GM12878 (cell line): ENCODE data around the gene ADCY5. TPM values are rescaled to one million over a fixed set of nuclear protein-coding genes. Genes with fewer than 3 reads are reported as not detected.

ENCODE experiments used
- ATAC-seq: fragments of 200-7000 bp; cut with Tn5 transposase; 3 replicates; pipeline ENCODE4 v1.9.1; 2020; ENCODE audit warnings: mild to moderate bottlenecking, moderate library complexity
- BruUV-seq: library from RNA; stranded (reverse); fragments of 400-500 nt; replicated peaks from 2 replicates; lab custom pipeline; 2021; lab: Mats Ljungman, UMichigan
- CTCF ChIA-PET: fragments of 300-600 bp; sonication (Branson Sonifier 250); formaldehyde crosslinking; extraction: SDS; loops from one replicate; lab custom pipeline; 2021; ENCODE audit warnings: inconsistent platforms; lab: Yijun Ruan, JAX
- POLR2A ChIA-PET: fragments of 350-600 bp; formaldehyde crosslinking; extraction: SDS; loops from one replicate; lab custom pipeline; 2021; ENCODE audit warnings: inconsistent platforms; lab: Charles Lee
- RAD21 ChIA-PET: fragments of 300-600 bp; sonication (Branson Sonifier 250); formaldehyde crosslinking; loops from one replicate; lab custom pipeline; 2023; ENCODE audit warnings: antibody characterized with exemption; ENCODE audit not compliant: unreplicated experiment; lab: Charles Lee
- SMC1A ChIA-PET: fragments of 300-600 bp; sonication (Branson Sonifier 250); formaldehyde crosslinking; loops from one replicate; lab custom pipeline; 2023; ENCODE audit not compliant: unreplicated experiment, uncharacterized antibody; lab: Charles Lee
- DNase-seq: peaks from one replicate; pipeline ENCODE4 v3.0.0-alpha.2; 2011; ENCODE audit warnings: low read depth, low spot score
- FAIRE-seq: peaks from 3 replicates; lab custom pipeline; 2011; peaks lifted over from hg19 to GRCh38; lab: Jason Lieb, UNC
- H2AFZ ChIP-seq: 2 replicates; pipeline ENCODE4 v1.6.0; 2011; ENCODE audit warnings: low read depth, low read length, control low read depth; ENCODE audit not compliant: control insufficient read depth
- H3K27ac ChIP-seq: 2 replicates; pipeline ENCODE4 v1.5.1; 2011; ENCODE audit warnings: control low read depth; ENCODE audit not compliant: control insufficient read depth, insufficient read depth
- H3K27me3 ChIP-seq, 2 experiments: replicated peaks in 1 of 2; 2 replicates each; pipeline versions ENCODE4 v1.6.0 to v1.6.1; 2011; ENCODE audit warnings: low read length in 1 of 2; ENCODE audit not compliant: control insufficient read depth in 2 of 2, insufficient read depth in 2 of 2
- H3K36me3 ChIP-seq, 2 experiments: 2 replicates each; pipeline ENCODE4 v1.5.1; 2011; ENCODE audit warnings: low read length in 1 of 2; ENCODE audit not compliant: control insufficient read depth in 2 of 2, insufficient read depth in 2 of 2
- H3K4me1 ChIP-seq: 2 replicates; pipeline ENCODE4 v1.6.1; 2011; ENCODE audit warnings: mild to moderate bottlenecking, low read length, moderate library complexity, mixed read lengths; ENCODE audit not compliant: control insufficient read depth, insufficient read depth
- H3K4me2 ChIP-seq: 2 replicates; pipeline ENCODE4 v1.6.0; 2011; ENCODE audit warnings: control low read depth; ENCODE audit not compliant: control insufficient read depth, insufficient read depth
- H3K4me3 ChIP-seq: fragments of 200-600 bp; sonication (generic); 2 replicates; pipeline ENCODE4 v1.5.1; 2016
- H3K79me2 ChIP-seq: 2 replicates; pipeline ENCODE4 v1.6.0; 2011; ENCODE audit warnings: low read length; ENCODE audit not compliant: control insufficient read depth, insufficient read depth
- H3K9ac ChIP-seq: 2 replicates; pipeline ENCODE4 v1.8.0; 2011; ENCODE audit warnings: low read length, control low read depth, mixed read lengths; ENCODE audit not compliant: control insufficient read depth, insufficient read depth
- H3K9me3 ChIP-seq: replicated peaks from 3 replicates; pipeline ENCODE4 v1.5.1; 2011; ENCODE audit warnings: mild to moderate bottlenecking, low read length; ENCODE audit not compliant: control insufficient read depth, insufficient read depth
- H4K20me1 ChIP-seq: 2 replicates; pipeline ENCODE4 v1.6.0; 2011; ENCODE audit not compliant: control insufficient read depth, insufficient read depth
- CBFB ChIP-seq: IDR thresholded peaks from 2 replicates; pipeline ENCODE4 v1.6.1; 2016; ENCODE audit warnings: antibody characterized with exemption, low read depth
- HDAC6 ChIP-seq: fragments of 200-600 bp; sonication (generic); IDR thresholded peaks from one replicate; pipeline ENCODE4 v1.8.0; 2017; ENCODE audit warnings: antibody characterized with exemption; ENCODE audit not compliant: unreplicated experiment
- JUNB ChIP-seq: IDR thresholded peaks from 2 replicates; pipeline ENCODE4 v1.6.1; 2016; ENCODE audit warnings: antibody characterized with exemption, mild to moderate bottlenecking
- NR2C2 ChIP-seq: IDR thresholded peaks from 2 replicates; pipeline ENCODE4 v1.6.1; 2011; ENCODE audit warnings: borderline replicate concordance, low read depth; ENCODE audit not compliant: control insufficient read depth, insufficient read length
- RFX5 ChIP-seq: IDR thresholded peaks from 2 replicates; pipeline ENCODE4 v1.6.1; 2011; ENCODE audit warnings: low read depth, low read length, improper control_type of control experiment
- SMARCA5 ChIP-seq: fragments of 450-650 bp; IDR thresholded peaks from 2 replicates; pipeline ENCODE4 v1.6.1; 2017; ENCODE audit warnings: mild to moderate bottlenecking
- ZNF384 ChIP-seq: IDR thresholded peaks from 2 replicates; pipeline ENCODE4 v1.6.1; 2012; ENCODE audit warnings: low read depth, mild to moderate bottlenecking, low read length, improper control_type of control experiment, borderline replicate concordance
- WGBS: methylation state at CpG from one replicate; pipeline ENCODE4 v1.1.6; 2016; ENCODE audit warnings: low lambda C conversion rate; ENCODE audit not compliant: insufficient replicate concordance, insufficient coverage; ENCODE audit errors: missing lambda C conversion rate; 5-methylcytosine and 5-hydroxymethylcytosine counted together
- in situ Hi-C: fragments of 300-500 bp; cut with MboI; formaldehyde crosslinking; loops from 9 replicates; pipeline ENCODE4 v1.14.3; 2018; ENCODE audit warnings: mixed read lengths
- intact Hi-C: fragments of 100-400 bp; cut with micrococcal nuclease; formaldehyde crosslinking; loops from one replicate; pipeline ENCODE4 v1.14.2; 2022; ENCODE audit not compliant: unreplicated experiment
- polyA plus RNA-seq, 11 experiments: library from polyadenylated mRNA; depleted of rRNA in 4 of 11; unstranded in 6 of 11; stranded (reverse) in 5 of 11; fragments of >200 nt; fragmentation: Nextera tagmentation in 4 of 11; fragmentation: Illumina TruSeq in 1 of 11; extraction: Ambion mirVana in 4 of 11; extraction: Trizol in 1 of 11; gene quantifications; 1 replicate in 1 of 11; 2 replicates in 10 of 11; pipeline versions ENCODE4 v1.2.1 to v1.2.3, GENCODE V29; 2011 to 2016; ENCODE audit warnings: inconsistent platforms in 2 of 11, missing spikeins in 2 of 11, low read depth in 1 of 11
- total RNA-seq, 4 experiments: library from RNA; depleted of rRNA in 3 of 4; stranded (reverse); fragments of >200 nt in 3 of 4; fragmentation: Illumina TruSeq in 1 of 4; extraction: Trizol in 1 of 4; gene quantifications; 2 replicates each; pipeline versions ENCODE4 v1.2.1 to v1.2.3, GENCODE V29; 2013 to 2021
- TF ChIP-seq, protein P1 (sequence below): fragments of 450-650 bp; IDR thresholded peaks from 2 replicates; pipeline ENCODE4 v1.6.1; 2018; ENCODE audit warnings: mild to moderate bottlenecking, low read depth, moderate library complexity; ENCODE audit not compliant: partially characterized antibody
- TF ChIP-seq, protein P2 (sequence below): fragments of 450-650 bp; IDR thresholded peaks from 2 replicates; pipeline ENCODE4 v1.6.1; 2017; ENCODE audit warnings: mild to moderate bottlenecking, low read depth, inconsistent platforms; ENCODE audit not compliant: poor library complexity, severe bottlenecking
- TF ChIP-seq, protein P3 (sequence below): IDR thresholded peaks from 2 replicates; pipeline ENCODE4 v1.6.1; 2012; ENCODE audit warnings: low read depth, low read length, improper control_type of control experiment
- TF ChIP-seq, protein P4 (sequence below): fragments of 450-650 bp; IDR thresholded peaks from 2 replicates; pipeline ENCODE4 v1.6.1; 2016; ENCODE audit warnings: mild to moderate bottlenecking

Gene ADCY5
- total and polyA plus RNA-seq, 10 of the 15 experiments (the other 5 are each of a cell fraction or from before 2014, with no cell fraction given): under 0.01 to 0.24 (median 0.02) TPM; not detected in 4

DNA sequence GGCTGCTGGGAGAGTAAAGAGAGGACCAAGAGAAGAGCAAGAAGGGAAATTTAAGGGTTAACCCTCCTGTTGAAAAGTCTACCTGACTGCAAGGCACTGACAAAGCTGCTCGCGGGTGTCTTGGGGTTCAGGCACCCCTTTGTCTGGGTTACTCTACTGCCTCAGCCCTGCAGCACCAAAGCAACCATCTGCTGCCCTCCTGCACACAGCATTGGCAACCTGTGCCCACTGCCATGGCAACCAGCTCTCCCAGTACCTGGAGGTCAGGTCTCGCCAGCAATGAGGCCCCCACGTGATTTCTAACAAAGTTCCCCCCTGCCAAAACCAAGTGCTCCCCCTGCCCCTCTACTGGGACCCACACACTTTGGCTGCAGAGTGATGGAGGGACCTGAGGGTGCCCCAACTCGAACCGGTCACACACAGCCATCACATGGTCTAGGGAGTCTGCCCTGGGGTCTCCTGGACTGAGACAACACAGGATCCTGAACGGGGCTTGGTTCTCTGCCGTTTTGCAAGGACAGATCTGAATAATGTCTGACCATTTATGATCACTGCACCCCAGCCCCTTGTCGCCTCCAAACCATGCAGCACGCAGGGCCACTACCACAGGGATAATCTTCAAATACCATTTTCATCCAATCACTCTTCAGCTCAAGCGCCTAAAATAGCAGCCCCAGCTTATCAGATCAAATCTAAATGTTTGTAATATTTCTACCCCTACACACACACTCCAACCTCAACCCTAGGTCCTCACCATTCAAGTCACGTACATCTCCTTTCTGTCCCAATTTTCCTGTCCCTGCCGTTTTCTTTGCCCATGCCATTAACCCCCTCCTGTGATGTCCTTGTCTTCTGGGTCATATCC lies 50.7 kb downstream of the ADCY5 start:
- no peak for FAIRE-seq
- SMC1A ChIA-PET: interaction anchor here (0.6 kb wide), 1 partner anchor 825 kb away, joined by 4 read pairs; no protein-coding TSS in a partner anchor
- H3K79me2 ChIP-seq: no peaks in the 10 kb centered on the region
- 8% methylated on average over 13 of the region's 13 CpGs for WGBS
- CTCF ChIA-PET: no interaction called here
- no peaks in the 10 kb centered on the region for H4K20me1 ChIP-seq
- H3K9ac ChIP-seq: no peak overlapping the region
- peaks cover 0 to 4% of the 10 kb centered on the region in 2 experiments; a peak in 1 of 4 replicates for H3K27me3 ChIP-seq
- no TSS peak for BruUV-seq
- RAD21 ChIA-PET: interaction anchor here (0.6 kb wide), 1 partner anchor 359 kb away, joined by 3 read pairs; no protein-coding TSS in a partner anchor
- in situ Hi-C loops (no loop called here), intact Hi-C loops (no loop called here)
- H3K9me3 ChIP-seq: no peaks in the 10 kb centered on the region
- no peak for ATAC-seq
- no peaks in the 10 kb centered on the region for H3K36me3 ChIP-seq
- TF ChIP-seq SMARCA5 (no peak), NR2C2 (no peak), CBFB (no peak), RFX5 (no peak), HDAC6 (no peak), JUNB (no peak), ZNF384 (no peak)
- TF ChIP-seq, protein P1, sequence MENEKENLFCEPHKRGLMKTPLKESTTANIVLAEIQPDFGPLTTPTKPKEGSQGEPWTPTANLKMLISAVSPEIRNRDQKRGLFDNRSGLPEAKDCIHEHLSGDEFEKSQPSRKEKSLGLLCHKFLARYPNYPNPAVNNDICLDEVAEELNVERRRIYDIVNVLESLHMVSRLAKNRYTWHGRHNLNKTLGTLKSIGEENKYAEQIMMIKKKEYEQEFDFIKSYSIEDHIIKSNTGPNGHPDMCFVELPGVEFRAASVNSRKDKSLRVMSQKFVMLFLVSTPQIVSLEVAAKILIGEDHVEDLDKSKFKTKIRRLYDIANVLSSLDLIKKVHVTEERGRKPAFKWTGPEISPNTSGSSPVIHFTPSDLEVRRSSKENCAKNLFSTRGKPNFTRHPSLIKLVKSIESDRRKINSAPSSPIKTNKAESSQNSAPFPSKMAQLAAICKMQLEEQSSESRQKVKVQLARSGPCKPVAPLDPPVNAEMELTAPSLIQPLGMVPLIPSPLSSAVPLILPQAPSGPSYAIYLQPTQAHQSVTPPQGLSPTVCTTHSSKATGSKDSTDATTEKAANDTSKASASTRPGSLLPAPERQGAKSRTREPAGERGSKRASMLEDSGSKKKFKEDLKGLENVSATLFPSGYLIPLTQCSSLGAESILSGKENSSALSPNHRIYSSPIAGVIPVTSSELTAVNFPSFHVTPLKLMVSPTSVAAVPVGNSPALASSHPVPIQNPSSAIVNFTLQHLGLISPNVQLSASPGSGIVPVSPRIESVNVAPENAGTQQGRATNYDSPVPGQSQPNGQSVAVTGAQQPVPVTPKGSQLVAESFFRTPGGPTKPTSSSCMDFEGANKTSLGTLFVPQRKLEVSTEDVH: no peak
- TF ChIP-seq, protein P2, sequence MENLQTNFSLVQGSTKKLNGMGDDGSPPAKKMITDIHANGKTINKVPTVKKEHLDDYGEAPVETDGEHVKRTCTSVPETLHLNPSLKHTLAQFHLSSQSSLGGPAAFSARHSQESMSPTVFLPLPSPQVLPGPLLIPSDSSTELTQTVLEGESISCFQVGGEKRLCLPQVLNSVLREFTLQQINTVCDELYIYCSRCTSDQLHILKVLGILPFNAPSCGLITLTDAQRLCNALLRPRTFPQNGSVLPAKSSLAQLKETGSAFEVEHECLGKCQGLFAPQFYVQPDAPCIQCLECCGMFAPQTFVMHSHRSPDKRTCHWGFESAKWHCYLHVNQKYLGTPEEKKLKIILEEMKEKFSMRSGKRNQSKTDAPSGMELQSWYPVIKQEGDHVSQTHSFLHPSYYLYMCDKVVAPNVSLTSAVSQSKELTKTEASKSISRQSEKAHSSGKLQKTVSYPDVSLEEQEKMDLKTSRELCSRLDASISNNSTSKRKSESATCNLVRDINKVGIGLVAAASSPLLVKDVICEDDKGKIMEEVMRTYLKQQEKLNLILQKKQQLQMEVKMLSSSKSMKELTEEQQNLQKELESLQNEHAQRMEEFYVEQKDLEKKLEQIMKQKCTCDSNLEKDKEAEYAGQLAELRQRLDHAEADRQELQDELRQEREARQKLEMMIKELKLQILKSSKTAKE: no peak
- TF ChIP-seq, protein P3, sequence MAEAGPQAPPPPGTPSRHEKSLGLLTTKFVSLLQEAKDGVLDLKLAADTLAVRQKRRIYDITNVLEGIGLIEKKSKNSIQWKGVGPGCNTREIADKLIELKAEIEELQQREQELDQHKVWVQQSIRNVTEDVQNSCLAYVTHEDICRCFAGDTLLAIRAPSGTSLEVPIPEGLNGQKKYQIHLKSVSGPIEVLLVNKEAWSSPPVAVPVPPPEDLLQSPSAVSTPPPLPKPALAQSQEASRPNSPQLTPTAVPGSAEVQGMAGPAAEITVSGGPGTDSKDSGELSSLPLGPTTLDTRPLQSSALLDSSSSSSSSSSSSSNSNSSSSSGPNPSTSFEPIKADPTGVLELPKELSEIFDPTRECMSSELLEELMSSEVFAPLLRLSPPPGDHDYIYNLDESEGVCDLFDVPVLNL: no peak
- TF ChIP-seq, protein P4, sequence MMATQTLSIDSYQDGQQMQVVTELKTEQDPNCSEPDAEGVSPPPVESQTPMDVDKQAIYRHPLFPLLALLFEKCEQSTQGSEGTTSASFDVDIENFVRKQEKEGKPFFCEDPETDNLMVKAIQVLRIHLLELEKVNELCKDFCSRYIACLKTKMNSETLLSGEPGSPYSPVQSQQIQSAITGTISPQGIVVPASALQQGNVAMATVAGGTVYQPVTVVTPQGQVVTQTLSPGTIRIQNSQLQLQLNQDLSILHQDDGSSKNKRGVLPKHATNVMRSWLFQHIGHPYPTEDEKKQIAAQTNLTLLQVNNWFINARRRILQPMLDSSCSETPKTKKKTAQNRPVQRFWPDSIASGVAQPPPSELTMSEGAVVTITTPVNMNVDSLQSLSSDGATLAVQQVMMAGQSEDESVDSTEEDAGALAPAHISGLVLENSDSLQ: no peak
- POLR2A ChIA-PET: no interaction called here
- no peak overlapping the region for H3K4me2 ChIP-seq
- no peak overlapping the region for H3K4me3 ChIP-seq
- no peak for DNase-seq
- no peaks in the 10 kb centered on the region for H3K4me1 ChIP-seq
- no peak overlapping the region for H3K27ac ChIP-seq
- no peak overlapping the region for H2AFZ ChIP-seq
